ENCODE measurements around the gene RIC1. TPM values are rescaled to one million over a fixed set of nuclear protein-coding genes. Genes with fewer than 3 reads are reported as not detected.

The RIC1 gene
- polyA plus RNA-seq, 3 donors, result 13.4 to 36.4 (median 16.3) TPM

DNA sequence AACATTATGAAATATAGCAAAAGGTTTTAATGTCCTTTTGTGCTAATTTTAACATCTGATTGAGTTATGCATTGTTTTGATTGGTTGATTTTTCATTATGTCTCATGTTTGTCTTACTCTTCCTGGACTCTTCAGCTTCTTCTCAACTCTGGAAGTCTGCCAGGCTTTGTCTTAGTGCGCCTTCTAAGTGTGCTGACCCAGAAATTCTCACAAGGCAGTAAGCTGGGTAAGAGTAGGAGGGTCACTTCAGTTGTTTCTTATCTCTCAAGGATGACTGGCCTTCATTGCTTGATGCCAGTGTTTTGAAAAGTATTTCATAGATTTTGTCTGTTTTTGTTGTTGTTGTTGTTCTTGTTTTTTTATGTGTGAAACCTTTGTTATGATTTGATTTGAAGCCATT, 59.2 kb downstream of the RIC1 start:
- no peak overlapping the region for H3K4me3 ChIP-seq (replicated peaks in 1 of 3; ENCODE audit: low read depth in 2 of 3, low read length in 3 of 3)
- peaks cover 30% of the 10 kb centered on the region for H3K79me2 ChIP-seq (ENCODE audit: insufficient read depth, low read length)
- WGBS (ENCODE audit: insufficient coverage), result no CpG with 5 or more reads among the region's 1 CpG
- H3K4me1 ChIP-seq (ENCODE audit: control insufficient read depth in 1 of 2, insufficient read depth in 2 of 2, low read length in 2 of 2), result no peaks in the 10 kb centered on the region
- DNase-seq, result no peak
- H2AFZ ChIP-seq (ENCODE audit: insufficient read depth, low read depth, low read length, poor library complexity, severe bottlenecking), result no peak overlapping the region
- peaks cover 0 to 13% of the 10 kb centered on the region in 2 donors for H3K36me3 ChIP-seq (replicated peaks in 1 of 2; ENCODE audit: control insufficient read depth in 1 of 2, insufficient read depth in 2 of 2, low read length in 2 of 2)
- H3K4me2 ChIP-seq (replicated peaks; ENCODE audit: extremely low read depth, low read length, poor library complexity, severe bottlenecking), result no peak overlapping the region
- peaks cover 7 to 18% (median 11%) of the 10 kb centered on the region in 7 donors for H3K9me3 Mint-ChIP-seq
- TF ChIP-seq, protein P1, sequence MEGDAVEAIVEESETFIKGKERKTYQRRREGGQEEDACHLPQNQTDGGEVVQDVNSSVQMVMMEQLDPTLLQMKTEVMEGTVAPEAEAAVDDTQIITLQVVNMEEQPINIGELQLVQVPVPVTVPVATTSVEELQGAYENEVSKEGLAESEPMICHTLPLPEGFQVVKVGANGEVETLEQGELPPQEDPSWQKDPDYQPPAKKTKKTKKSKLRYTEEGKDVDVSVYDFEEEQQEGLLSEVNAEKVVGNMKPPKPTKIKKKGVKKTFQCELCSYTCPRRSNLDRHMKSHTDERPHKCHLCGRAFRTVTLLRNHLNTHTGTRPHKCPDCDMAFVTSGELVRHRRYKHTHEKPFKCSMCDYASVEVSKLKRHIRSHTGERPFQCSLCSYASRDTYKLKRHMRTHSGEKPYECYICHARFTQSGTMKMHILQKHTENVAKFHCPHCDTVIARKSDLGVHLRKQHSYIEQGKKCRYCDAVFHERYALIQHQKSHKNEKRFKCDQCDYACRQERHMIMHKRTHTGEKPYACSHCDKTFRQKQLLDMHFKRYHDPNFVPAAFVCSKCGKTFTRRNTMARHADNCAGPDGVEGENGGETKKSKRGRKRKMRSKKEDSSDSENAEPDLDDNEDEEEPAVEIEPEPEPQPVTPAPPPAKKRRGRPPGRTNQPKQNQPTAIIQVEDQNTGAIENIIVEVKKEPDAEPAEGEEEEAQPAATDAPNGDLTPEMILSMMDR (IDR thresholded peaks at IDR 0.05), result no peak
- H3K36me3 Mint-ChIP-seq, result peaks cover 11 to 19% of the 10 kb centered on the region in 2 donors
- no peak overlapping the region for H3K27ac Mint-ChIP-seq
- peaks cover 4% of the 10 kb centered on the region for H3K4me1 Mint-ChIP-seq
- no peaks in the 10 kb centered on the region for H3K27me3 Mint-ChIP-seq (ENCODE audit: low read depth in 3 of 3)
- peaks cover 64% of the 10 kb centered on the region for H4K20me1 ChIP-seq (ENCODE audit: insufficient read depth, low read length)
- no peaks in the 10 kb centered on the region for H3K27me3 ChIP-seq (ENCODE audit: control insufficient read depth in 2 of 2, insufficient read depth in 2 of 2, low read length in 2 of 2)
- H3K4me3 Mint-ChIP-seq, result no peak overlapping the region
- peaks cover 7 to 9% of the 10 kb centered on the region in 2 donors for H3K9me3 ChIP-seq (replicated peaks in 1 of 2; ENCODE audit: control insufficient read depth in 1 of 2, insufficient read depth in 1 of 2, low read length in 2 of 2)
- H3K9ac ChIP-seq (ENCODE audit: insufficient read depth, low read length, poor library complexity, severe bottlenecking), result no peak overlapping the region
- H3K27ac ChIP-seq (ENCODE audit: low read depth in 1 of 2, low read length in 2 of 2), result no peak overlapping the region
- intact Hi-C loops (cut with micrococcal nuclease), result no loop called here

DNA sequence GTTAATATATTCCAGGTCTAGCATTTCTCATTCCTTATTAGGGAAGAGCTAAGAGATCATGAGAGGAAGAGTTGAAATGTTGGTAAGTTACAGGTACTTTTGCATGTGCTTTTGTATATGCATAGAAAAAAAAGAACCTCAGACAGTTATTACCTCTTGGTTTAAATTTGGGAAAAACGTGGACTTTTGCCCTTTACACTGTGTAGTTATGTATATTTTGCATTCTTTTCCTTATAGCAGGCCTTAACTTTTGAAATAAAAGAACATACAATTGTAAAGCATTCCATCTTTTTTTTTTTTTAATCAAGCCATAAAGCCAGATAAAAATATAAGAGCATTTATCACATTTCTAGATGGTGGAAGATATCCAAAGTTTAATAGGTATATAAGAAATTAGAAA, 61.4 kb downstream of the RIC1 start:
- Histone ChIP-seq H3K36me3 (replicated peaks in 1 of 2; ENCODE audit: control insufficient read depth in 1 of 2, insufficient read depth in 2 of 2, low read length in 2 of 2) (peaks cover 2 to 29% of the 10 kb centered on the region in 2 donors), H3K9me3 (replicated peaks in 1 of 2; ENCODE audit: control insufficient read depth in 1 of 2, insufficient read depth in 1 of 2, low read length in 2 of 2) (no peaks in the 10 kb centered on the region), H3K4me1 (ENCODE audit: control insufficient read depth in 1 of 2, insufficient read depth in 2 of 2, low read length in 2 of 2) (no peaks in the 10 kb centered on the region), H3K27ac (ENCODE audit: low read depth in 1 of 2, low read length in 2 of 2) (no peak overlapping the region), H3K27me3 (ENCODE audit: control insufficient read depth in 2 of 2, insufficient read depth in 2 of 2, low read length in 2 of 2) (no peaks in the 10 kb centered on the region), H3K9ac (ENCODE audit: insufficient read depth, low read length, poor library complexity, severe bottlenecking) (no peak overlapping the region), H3K4me2 (replicated peaks; ENCODE audit: extremely low read depth, low read length, poor library complexity, severe bottlenecking) (no peak overlapping the region), H4K20me1 (ENCODE audit: insufficient read depth, low read length) (peaks cover 75% of the 10 kb centered on the region), H2AFZ (ENCODE audit: insufficient read depth, low read depth, low read length, poor library complexity, severe bottlenecking) (no peak overlapping the region), H3K4me3 (replicated peaks in 1 of 3; ENCODE audit: low read depth in 2 of 3, low read length in 3 of 3) (no peak overlapping the region), H3K79me2 (ENCODE audit: insufficient read depth, low read length) (peaks cover 28% of the 10 kb centered on the region)
- Mint-ChIP-seq H3K27me3 (ENCODE audit: low read depth in 3 of 3) (no peaks in the 10 kb centered on the region), H3K9me3 (peaks cover 0 to 3% (median 0%) of the 10 kb centered on the region in 7 donors), H3K4me3 (no peak overlapping the region), H3K36me3 (peaks cover 14 to 19% of the 10 kb centered on the region in 2 donors), H3K4me1 (peaks cover 4% of the 10 kb centered on the region), H3K27ac (no peak overlapping the region)
- no peak for DNase-seq
- intact Hi-C loops (cut with micrococcal nuclease), result no loop called here
- no CpG with 5 or more reads among the region's 1 CpG for WGBS (ENCODE audit: insufficient coverage)
- TF ChIP-seq, protein P1 (IDR thresholded peaks at IDR 0.05), result no peak
